Astrocyte of the cerebellum (primary cell): Measurements from ENCODE around the gene PPP6R2.
"Not testable (repeated sequence)": the region's sequence is repeated elsewhere in the genome, so short reads cannot be mapped to it uniquely, and the experiment has no call there.

ENCODE experiments used
- DNase-seq: peaks from one replicate; pipeline ENCODE4 v3.0.0-alpha.2; 2011; ENCODE audit warnings: low read depth
- H3K4me3 ChIP-seq: 2 replicates; pipeline ENCODE4 v1.5.1; 2011; ENCODE audit warnings: mild to moderate bottlenecking, low read depth, low read length, moderate library complexity
- in situ Hi-C: cut with HindIII; loops from 2 replicates; pipeline ENCODE4 v1.10.0; 2017; ENCODE audit warnings: low sequenced_read_pairs
- TF ChIP-seq, protein P1 (sequence below): IDR thresholded peaks from 2 replicates; pipeline ENCODE4 v1.5.1; 2012; ENCODE audit warnings: low read length, low read depth, moderate library complexity, mild to moderate bottlenecking; ENCODE audit errors: missing control alignments

PPP6R2 gene

DNA sequence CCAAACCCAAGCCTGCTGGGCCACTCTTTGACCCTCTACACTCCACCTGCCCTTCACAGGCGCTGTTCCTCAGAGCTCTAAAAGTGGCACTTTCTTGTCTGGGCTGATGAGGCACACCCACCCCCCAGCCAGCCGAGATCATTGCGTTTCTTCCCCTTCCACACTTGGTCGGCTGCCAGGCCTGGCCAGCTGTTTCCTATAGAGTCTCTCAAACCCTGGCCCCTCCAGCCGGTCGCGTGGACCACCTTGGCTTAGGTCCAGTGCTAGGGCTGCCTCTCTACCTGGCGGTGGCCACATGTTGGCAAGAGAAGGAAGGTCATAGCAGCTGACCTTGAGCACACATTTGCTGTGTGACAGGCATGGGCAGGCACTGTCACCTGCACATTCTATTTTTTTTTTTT, 60.6 kb downstream of the PPP6R2 start:
- no peak for DNase-seq
- H3K4me3 ChIP-seq, result no peak overlapping the region
- in situ Hi-C loops, result no loop called here
- TF ChIP-seq, protein P1, sequence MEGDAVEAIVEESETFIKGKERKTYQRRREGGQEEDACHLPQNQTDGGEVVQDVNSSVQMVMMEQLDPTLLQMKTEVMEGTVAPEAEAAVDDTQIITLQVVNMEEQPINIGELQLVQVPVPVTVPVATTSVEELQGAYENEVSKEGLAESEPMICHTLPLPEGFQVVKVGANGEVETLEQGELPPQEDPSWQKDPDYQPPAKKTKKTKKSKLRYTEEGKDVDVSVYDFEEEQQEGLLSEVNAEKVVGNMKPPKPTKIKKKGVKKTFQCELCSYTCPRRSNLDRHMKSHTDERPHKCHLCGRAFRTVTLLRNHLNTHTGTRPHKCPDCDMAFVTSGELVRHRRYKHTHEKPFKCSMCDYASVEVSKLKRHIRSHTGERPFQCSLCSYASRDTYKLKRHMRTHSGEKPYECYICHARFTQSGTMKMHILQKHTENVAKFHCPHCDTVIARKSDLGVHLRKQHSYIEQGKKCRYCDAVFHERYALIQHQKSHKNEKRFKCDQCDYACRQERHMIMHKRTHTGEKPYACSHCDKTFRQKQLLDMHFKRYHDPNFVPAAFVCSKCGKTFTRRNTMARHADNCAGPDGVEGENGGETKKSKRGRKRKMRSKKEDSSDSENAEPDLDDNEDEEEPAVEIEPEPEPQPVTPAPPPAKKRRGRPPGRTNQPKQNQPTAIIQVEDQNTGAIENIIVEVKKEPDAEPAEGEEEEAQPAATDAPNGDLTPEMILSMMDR, result no peak

DNA sequence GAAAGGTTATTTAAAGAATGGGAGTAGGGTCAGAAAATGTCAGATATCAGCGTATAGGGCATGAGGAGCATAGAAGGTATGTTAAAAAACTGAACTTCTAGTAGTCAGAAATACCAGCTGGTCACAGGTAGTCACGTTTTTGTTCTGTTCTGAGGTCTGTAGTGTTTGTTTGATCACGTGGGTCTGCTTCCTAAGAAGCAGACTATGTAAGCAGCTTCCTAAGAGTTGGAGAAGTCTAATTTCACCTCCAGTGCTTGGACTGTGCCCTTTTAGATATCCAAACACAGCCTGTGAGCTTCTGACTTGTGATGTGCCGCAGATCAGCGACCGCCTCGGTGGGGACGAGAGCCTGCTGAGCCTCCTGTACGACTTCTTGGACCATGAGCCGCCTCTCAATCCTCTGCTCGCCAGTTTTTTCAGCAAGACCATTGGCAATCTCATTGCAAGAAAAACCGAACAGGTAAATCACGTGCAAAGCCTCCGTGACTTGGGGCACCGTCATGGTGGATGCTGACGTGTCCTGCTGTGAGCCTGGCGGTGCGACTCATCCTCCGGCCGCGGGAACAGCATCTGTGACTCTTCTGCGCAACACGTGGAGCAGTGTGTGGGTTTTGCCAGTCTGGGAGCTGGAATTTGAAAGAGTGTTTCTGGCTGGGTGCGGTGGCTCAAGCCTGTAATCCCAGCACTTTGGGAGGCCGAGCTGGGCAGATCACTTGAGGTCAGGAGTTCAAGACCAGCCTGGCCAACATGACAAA, 63.5 kb downstream of the PPP6R2 start:
- in situ Hi-C loops, result no loop called here
- no peak overlapping the region for H3K4me3 ChIP-seq
- DNase-seq, result no peak
- TF ChIP-seq, protein P1, result no peak

DNA sequence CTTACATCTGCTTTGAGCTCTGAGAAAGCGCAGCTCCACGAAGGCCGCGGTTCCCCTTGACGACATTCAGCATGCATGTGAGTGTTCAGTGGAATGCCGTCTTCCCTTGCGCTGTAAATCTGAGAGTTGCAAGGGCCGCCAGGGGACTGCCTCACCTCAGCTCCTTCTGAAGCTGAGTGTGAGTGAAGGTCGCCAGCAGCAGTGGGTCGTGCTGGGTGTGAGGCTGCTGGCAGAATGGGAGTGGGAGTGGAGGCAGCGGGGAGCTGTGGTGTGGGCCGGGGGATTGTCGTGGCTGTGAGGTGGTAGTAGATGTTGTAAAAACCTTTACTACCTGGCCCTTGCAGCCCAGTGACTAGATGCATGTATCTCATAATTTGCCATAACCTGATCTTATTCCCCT, 65.2 kb downstream of the PPP6R2 start:
- no peak overlapping the region for H3K4me3 ChIP-seq
- DNase-seq, result no peak
- TF ChIP-seq, protein P1, result no peak
- in situ Hi-C loops, result no loop called here

DNA sequence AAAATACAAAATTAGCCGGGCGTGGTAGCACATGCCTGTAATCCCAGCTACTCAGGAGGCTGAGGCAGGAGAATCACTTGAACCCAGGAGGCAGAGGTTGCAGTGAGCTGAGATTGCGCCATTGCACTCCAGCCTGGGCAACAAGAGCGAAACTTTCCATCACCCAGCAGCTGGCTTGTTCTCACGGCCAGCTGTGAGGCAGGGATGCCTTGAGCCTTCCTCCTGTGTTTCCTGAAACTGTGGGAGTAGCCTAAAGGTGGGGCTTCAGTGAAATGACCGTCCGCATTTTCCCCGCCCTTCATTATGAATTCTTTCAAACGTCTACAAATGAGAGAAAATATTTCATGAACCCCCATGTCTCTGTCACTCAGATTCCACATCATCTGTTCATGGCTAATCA, 65.8 kb downstream of the PPP6R2 start:
- in situ Hi-C loops, H3K4me3 ChIP-seq, DNase-seq: not testable (repeated sequence)

DNA sequence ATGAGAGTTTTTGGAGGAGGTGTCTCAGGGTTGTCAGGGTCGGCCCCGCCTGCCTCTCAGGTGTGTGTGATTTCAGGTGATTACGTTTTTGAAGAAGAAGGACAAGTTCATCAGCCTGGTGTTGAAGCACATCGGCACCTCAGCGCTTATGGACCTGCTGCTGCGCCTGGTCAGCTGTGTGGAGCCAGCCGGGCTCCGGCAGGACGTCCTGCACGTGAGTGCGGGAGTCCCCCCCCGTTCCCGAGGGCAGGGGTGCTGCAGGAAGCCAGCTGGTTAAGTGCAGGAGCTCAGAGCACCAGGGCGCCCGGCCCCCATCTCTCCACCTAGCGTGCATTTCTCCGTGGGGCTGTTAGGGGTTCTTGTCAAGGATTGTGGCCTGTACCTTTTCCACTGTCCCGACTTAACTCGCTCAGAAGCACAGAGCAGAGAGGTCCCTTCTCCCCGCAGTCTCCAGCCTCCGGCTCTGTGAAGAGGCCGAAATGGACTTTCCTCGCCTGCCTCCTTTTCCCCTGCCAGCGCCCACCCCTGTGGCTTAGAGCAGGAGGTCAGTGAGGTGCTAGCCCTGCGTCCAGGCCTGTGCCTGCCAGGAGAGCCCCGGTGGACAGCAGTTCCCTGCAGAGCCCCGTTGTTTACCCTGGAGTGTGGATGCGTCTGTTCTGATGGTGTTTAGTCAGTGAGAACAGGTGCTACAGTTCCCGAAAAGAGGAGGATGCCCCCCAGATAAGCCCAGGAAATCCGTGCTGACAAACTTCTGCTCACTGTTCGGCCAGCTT, 71.5 kb downstream of the PPP6R2 start:
- no peak for DNase-seq
- no peak overlapping the region for H3K4me3 ChIP-seq
- TF ChIP-seq, protein P1, result no peak
- in situ Hi-C loops, result no loop called here

DNA sequence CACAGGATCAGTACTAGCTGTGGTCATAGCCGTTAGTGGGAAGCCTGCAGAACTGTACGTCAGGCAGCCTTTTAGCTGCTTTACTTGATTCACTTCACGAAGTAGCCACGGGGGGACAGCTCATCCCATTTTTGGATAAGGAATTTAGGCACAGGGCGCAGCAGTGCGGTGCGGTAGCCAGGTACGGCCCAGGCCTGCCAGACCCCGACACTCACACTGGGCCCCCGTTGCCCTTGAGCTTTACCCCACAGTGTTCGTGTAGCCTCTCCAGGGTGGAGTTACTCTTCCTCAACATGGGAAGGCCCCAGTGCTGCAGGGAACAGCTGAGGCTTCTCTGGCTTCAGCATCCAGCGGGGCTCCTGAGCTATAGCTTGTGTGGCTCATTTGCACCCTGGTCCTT, 72.3 kb downstream of the PPP6R2 start:
- no peak overlapping the region for H3K4me3 ChIP-seq
- in situ Hi-C loops, result no loop called here
- DNase-seq, result no peak
- TF ChIP-seq, protein P1, result no peak

DNA sequence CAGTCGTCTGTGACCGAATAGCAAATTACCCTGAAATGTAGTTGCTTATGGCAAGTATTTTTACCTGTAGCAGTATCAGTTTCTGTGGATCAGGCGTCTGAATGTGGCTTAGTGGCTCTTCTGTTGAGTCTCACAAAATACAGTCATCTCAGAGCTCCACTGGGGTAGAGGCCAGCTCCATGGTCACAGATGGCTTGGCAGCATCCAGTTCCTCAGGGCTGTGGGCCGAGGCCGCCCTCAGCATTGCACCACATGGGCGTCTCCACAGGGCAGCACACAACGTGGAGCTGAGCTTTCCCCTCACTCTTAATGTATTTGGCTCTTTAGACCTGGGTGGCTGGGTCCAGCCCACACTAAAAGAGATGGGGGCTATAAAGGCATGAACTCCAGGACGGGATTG, 73.9 kb downstream of the PPP6R2 start:
- TF ChIP-seq, protein P1, result no peak
- in situ Hi-C loops, result no loop called here
- no peak overlapping the region for H3K4me3 ChIP-seq
- no peak for DNase-seq
